Measurements from ENCODE around the gene CENPI.

GRCh38 chrX:101057093-101057714 lies 40.8 kb upstream of the CENPI start:
- no peak for TF ChIP-seq EZH2 (optimal IDR thresholded peaks at IDR 0.05; ENCODE audit: low read depth, low read length)
- TF ChIP-seq CTCF (IDR thresholded peaks at IDR 0.05; ENCODE audit: low read length) = no peak
